SIG-M5 (cell line): ENCODE data around the gene CSF2RB.

Source experiments
- DNase-seq: peaks from one replicate; lab custom pipeline; 2025; lab: John Stamatoyannopoulos, UW

The CSF2RB gene

GRCh38 chr22:36891646-36892045, 21.8 kb upstream of the CSF2RB start:
- DNase-seq = no peak

GRCh38 chr22:36892292-36892691, 21.1 kb upstream of the CSF2RB start:
- no peak for DNase-seq

- no peak for DNase-seq
Measured at GRCh38 chr22:36893262-36893661, 20.2 kb upstream of the CSF2RB start.

- DNase-seq = no peak
Measured at GRCh38 chr22:36894266-36894665, 19.2 kb upstream of the CSF2RB start.

GRCh38 chr22:36897611-36898010, 15.8 kb upstream of the CSF2RB start:
- DNase-seq = no peak

GRCh38 chr22:36898690-36899089, 14.7 kb upstream of the CSF2RB start:
- no peak for DNase-seq

- no peak for DNase-seq
Measured at GRCh38 chr22:36899498-36899897, 13.9 kb upstream of the CSF2RB start.

- DNase-seq = no peak
Measured at GRCh38 chr22:36900225-36900624, 13.2 kb upstream of the CSF2RB start.

- DNase-seq = no peak
Measured at GRCh38 chr22:36900880-36901279, 12.5 kb upstream of the CSF2RB start.

GRCh38 chr22:36901411-36902142, 11.9 kb upstream of the CSF2RB start:
- DNase-seq = no peak

- DNase-seq = no peak
Measured at GRCh38 chr22:36902143-36902926, 11.1 kb upstream of the CSF2RB start.

GRCh38 chr22:36904260-36904880, 9.1 kb upstream of the CSF2RB start:
- no peak for DNase-seq

GRCh38 chr22:36907253-36908195, 5.9 kb upstream of the CSF2RB start:
- DNase-seq = no peak

- no peak for DNase-seq
Measured at GRCh38 chr22:36910461-36910860, 3.0 kb upstream of the CSF2RB start.

- no peak for DNase-seq
Measured at GRCh38 chr22:36911887-36912661, 1.4 kb upstream of the CSF2RB start.

- DNase-seq = no peak
Measured at GRCh38 chr22:36912694-36913426, 568 bp upstream of the CSF2RB start.

GRCh38 chr22:36914390-36914752, 943 bp downstream of the CSF2RB start:
- DNase-seq = no peak

- no peak for DNase-seq
Measured at GRCh38 chr22:36916034-36916433, 2.6 kb downstream of the CSF2RB start.

- DNase-seq = no peak
Measured at GRCh38 chr22:36918586-36919284, 5.3 kb downstream of the CSF2RB start.
